LNCaP clone FGC (cell line): Measurements from ENCODE around the gene DRD2.
"Not testable (repeated sequence)": the region's sequence is repeated elsewhere in the genome, so short reads cannot be mapped to it uniquely, and the experiment has no call there.

Source experiments
- DNase-seq: peaks from one replicate; pipeline ENCODE4 v3.0.0-alpha.2; 2011; ENCODE audit warnings: low read depth
- H3K4me3 ChIP-seq: 2 replicates; pipeline ENCODE4 v1.5.1; 2011; ENCODE audit warnings: mild to moderate bottlenecking, low read depth, low read length, control low read depth
- TF ChIP-seq, protein P1 (sequence below): IDR thresholded peaks from 2 replicates; pipeline ENCODE4 v1.5.1; 2012; ENCODE audit warnings: mild to moderate bottlenecking; ENCODE audit not compliant: control insufficient read depth, insufficient read depth; ENCODE audit errors: extremely low read depth

DRD2 gene

DNA sequence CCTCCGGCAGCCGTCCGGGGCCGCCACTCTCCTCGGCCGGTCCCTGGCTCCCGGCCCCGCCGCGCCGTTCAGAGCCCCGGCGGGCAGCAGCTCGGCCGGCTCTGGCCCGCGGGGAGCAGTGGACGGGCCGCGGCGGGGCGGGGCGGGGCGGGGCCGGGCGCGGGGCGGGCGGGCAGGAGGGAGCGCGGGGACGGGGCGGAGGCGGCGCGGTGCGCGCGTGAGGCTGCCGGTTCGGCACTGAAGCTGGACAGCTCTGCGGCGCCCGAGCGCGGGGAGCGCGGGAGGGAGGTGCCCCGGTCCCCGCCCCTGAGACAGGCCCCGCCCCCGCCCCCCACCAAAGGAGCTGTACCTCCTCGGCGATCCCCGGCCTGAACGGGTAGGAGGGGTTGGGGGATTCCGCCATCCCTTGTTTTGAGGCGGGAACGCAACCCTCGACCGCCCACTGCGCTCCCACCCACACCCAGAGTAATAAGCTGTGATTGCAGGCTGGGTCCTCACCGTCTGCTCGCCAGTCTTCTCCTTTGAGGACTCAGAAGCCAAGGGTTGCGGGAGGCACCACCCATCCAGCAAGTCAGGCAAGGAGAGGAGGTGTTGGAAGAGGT is at the start of gene DRD2:
Gene DRD2 (minus strand): TSS at position 239 of the 602 bp plus-strand sequence. CDS start 50,747 bp downstream, outside the sequence.
- no peak for DNase-seq
- no peak within 1 kb of the TSS for H3K4me3 ChIP-seq
- TF ChIP-seq, protein P1, sequence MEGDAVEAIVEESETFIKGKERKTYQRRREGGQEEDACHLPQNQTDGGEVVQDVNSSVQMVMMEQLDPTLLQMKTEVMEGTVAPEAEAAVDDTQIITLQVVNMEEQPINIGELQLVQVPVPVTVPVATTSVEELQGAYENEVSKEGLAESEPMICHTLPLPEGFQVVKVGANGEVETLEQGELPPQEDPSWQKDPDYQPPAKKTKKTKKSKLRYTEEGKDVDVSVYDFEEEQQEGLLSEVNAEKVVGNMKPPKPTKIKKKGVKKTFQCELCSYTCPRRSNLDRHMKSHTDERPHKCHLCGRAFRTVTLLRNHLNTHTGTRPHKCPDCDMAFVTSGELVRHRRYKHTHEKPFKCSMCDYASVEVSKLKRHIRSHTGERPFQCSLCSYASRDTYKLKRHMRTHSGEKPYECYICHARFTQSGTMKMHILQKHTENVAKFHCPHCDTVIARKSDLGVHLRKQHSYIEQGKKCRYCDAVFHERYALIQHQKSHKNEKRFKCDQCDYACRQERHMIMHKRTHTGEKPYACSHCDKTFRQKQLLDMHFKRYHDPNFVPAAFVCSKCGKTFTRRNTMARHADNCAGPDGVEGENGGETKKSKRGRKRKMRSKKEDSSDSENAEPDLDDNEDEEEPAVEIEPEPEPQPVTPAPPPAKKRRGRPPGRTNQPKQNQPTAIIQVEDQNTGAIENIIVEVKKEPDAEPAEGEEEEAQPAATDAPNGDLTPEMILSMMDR = no peak

DNA sequence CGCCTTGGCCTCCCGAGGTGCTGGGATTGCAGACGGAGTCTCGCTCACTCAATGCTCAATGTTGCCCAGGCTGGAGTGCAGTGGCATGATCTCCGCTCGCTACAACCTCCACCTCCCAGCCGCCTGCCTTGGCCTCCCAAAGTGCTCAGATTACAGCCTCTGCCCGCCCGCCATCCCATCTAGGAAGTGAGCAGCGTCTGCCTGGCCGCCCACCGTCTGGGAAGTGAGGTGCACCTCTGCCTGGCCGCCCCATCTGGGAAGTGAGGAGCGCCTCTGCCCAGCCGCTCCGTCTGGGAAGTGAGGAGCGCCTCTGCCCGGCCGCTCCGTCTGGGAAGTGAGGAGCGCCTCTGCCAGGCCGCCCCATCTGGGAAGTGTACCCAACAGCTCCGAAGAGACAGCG is 48.7 kb upstream of the DRD2 start:
- not testable (repeated sequence) for H3K4me3 ChIP-seq, DNase-seq

DNA sequence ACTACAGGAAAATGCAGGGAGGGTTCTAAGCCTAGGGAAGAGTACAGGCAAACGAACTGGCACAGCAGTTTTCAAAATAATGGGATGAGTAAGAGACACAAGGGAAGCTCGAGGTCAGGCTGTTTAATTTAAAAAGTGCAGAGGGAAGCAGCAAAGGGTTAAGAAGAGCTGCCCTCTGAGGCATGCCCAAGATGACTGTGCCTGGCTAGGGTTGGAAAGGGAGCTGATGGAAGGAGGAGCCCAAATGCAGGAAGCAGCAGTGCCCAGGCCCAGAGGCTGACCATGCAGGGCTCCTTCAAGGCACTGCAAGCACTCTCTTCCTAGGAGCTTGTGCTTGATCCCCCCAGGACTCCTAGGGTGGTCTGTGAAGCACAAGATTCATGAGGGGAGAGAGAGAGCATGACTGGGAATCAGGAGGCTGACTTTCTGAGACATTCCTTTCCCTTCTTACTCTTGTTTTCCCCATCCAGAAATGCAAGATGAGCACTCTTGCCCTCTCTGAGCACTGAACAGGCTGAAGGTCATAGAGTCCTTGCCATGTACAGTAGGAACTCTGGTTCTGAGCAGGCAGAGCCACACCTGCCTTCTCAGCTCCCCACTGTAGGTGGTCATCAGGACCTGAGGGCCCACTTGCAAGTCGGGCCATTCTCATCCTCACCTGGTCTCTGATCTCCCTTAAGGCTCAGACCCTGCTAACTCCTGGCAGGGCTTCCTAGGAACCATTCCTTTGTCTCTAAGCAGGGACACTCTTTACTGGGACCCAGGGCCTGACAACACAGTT is 46.7 kb upstream of the DRD2 start:
- no peak for DNase-seq
- TF ChIP-seq, protein P1 = no peak
- H3K4me3 ChIP-seq = no peak overlapping the region

DNA sequence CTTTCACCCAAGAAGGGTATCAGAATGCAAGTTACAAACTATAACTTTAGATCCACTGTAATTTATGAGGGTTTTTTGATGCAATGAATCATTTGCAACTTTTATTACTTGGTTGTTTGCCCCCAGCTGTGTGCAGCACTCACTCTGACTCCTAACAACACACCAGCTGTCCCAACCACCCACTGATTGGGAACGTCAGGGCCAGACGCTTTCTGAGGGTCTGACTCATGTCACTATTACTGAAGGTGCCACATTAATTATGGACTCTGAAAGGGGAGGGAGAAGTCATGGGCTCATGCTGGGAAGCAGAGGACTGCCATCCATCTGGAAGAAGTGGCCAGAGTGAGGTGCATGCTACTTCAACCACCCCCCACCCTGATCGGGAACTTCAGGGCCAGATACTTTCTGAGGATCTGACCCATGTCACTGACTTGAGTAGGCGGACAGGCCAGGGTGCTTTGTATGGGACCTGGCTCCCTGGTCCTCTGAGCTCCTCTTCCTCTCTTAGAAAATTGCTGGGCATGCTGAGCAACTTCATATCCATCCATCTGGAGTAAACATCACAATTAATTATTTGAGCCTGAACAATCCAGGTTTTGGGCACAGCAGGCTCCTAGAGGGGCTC is 44.9 kb upstream of the DRD2 start:
- no peak for DNase-seq
- TF ChIP-seq, protein P1 = no peak
- no peak overlapping the region for H3K4me3 ChIP-seq

DNA sequence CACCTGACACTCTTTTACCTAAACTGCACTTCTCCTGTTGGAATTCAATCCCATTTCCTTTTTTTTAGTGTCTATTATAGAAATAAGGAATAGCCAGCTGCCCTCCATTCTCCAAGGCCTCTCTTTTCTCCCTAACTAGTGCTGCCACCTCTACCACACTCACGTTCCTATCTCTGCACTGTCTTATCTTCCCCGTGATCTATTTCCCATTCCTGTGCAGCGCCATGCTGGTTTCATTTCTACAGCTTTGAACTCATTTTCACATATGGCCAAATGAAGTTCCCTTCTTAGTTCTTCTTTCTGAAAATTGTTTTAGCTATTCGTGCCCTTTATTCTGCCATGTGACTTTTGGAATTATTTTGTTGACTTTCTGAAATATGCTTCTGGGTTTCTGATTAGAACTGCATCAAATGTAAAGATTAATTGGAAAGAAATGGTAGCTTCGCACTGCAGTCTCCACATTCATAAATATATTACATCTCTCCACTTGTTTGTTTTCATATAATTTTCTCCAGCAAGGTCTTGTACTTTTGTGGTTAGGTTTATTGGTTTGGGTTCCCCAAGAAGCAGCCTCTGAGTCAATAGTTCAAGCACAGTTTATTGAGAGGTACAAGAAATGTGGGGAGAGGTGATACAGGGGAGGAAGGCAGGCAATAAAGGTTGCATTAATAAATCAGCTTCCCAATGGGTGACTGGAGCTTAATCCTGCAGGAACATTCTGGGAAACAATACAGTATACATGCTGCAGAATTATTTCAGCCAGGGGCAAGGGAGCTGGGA is 43.7 kb upstream of the DRD2 start:
- no peak for DNase-seq
- H3K4me3 ChIP-seq = no peak overlapping the region
- TF ChIP-seq, protein P1 = no peak

DNA sequence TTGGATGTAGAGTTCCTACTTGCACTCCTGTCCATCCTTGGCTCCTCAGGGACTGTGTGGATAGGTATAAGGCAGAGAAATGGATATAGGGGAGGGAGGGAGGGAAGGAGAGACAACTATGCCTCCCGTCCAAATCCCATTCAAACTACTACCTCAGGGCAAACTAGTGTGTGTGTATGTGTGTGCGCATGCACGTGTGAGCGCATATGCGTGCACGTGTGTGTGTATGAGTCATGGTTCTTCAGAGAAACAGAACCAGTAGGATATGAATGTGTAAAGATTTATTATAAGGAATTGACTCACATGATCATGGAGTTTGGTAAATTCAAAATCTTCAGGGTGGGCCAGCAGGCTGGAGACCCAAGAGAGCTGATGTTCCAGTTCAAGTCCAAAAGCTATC is 42.2 kb upstream of the DRD2 start:
- TF ChIP-seq, protein P1 = no peak
- no peak overlapping the region for H3K4me3 ChIP-seq
- DNase-seq = no peak

DNA sequence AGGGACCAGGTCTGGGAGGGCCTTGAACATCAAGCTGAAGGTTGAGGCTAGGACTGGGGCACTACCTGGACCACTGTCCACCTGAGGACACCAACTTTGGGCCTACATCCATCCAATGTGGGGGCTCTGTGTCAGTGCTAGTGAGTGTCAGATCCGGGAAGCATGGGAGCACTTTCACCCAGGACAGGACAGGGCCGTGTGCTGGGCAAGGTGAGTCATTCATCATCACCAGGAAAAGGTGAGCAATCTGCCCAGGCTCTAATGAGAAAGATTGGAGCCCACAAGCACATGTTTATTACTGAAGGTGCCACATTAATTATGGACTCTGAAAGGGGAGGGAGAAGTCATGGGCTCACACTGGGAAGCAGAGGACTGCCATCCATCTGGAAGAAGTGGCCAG is 39.7 kb upstream of the DRD2 start:
- no peak for DNase-seq
- no peak overlapping the region for H3K4me3 ChIP-seq
- TF ChIP-seq, protein P1 = no peak
